IMR-90 (cell line): ENCODE data around the gene PODXL.

Experiments
- CTCF ChIP-seq: conservative IDR thresholded peaks from 2 replicates; pipeline ENCODE4 v1.5.1; 2012; ENCODE audit warnings: mild to moderate bottlenecking, low read depth, low read length, improper control_type of control experiment
- FOS ChIP-seq: fragments of 150-350 bp; IDR thresholded peaks from 2 replicates; pipeline ENCODE4 v1.6.1; 2016; ENCODE audit warnings: low read depth, low read length
- MXI1 ChIP-seq: IDR thresholded peaks from 2 replicates; pipeline ENCODE4 v1.6.1; 2012; ENCODE audit warnings: low read depth, mild to moderate bottlenecking, low read length, moderate library complexity, borderline replicate concordance
- POLR2A ChIP-seq: IDR thresholded peaks from 2 replicates; pipeline ENCODE4 v1.6.1; 2012; ENCODE audit warnings: mild to moderate bottlenecking, low read depth, low read length
- RAD21 ChIP-seq: IDR thresholded peaks from 2 replicates; pipeline ENCODE4 v1.6.1; 2012; ENCODE audit warnings: low read length, improper control_type of control experiment
- RCOR1 ChIP-seq: IDR thresholded peaks from 2 replicates; pipeline ENCODE4 v1.6.1; 2012; ENCODE audit warnings: mild to moderate bottlenecking, low read length, improper control_type of control experiment; ENCODE audit not compliant: insufficient replicate concordance
- SMC3 ChIP-seq: fragments of 150-350 bp; IDR thresholded peaks from 2 replicates; pipeline ENCODE4 v1.6.1; 2016; ENCODE audit warnings: low read depth, mild to moderate bottlenecking, antibody characterized with exemption, low read length, moderate library complexity
- TF ChIP-seq, protein P1 (sequence below): fragments of 150-350 bp; IDR thresholded peaks from 2 replicates; pipeline ENCODE4 v1.6.1; 2017; ENCODE audit warnings: mild to moderate bottlenecking, antibody characterized with exemption, low read length, low read depth

- TF ChIP-seq, protein P1, sequence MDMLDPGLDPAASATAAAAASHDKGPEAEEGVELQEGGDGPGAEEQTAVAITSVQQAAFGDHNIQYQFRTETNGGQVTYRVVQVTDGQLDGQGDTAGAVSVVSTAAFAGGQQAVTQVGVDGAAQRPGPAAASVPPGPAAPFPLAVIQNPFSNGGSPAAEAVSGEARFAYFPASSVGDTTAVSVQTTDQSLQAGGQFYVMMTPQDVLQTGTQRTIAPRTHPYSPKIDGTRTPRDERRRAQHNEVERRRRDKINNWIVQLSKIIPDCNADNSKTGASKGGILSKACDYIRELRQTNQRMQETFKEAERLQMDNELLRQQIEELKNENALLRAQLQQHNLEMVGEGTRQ: no peak
- TF ChIP-seq CTCF: no peak
- no peak for TF ChIP-seq RAD21
- no peak for TF ChIP-seq POLR2A
- no peak for TF ChIP-seq RCOR1
- TF ChIP-seq MXI1: no peak
- no peak for TF ChIP-seq FOS
- no peak for TF ChIP-seq SMC3
Measured at GRCh38 chr7:131525820-131526219, 30.6 kb downstream of the PODXL start.
